ENCODE data around the gene TIAM2. TPM values are rescaled to one million over a fixed set of nuclear protein-coding genes. Genes with fewer than 3 reads are reported as not detected.

The TIAM2 gene
- total RNA-seq, 2 donors from 2014 or later = 2.5 to 12.5 TPM

GRCh38 chr6:155246825-155247224, 251.7 kb downstream of the TIAM2 start:
- no peak for DNase-seq (ENCODE audit: low spot score in 2 of 2)
- Mint-ChIP-seq H3K36me3 (peaks cover 0 to 23% of the 10 kb centered on the region in 2 donors), H3K27ac (no peak overlapping the region), H3K9me3 (no peaks in the 10 kb centered on the region)
- no peak for ATAC-seq

- Mint-ChIP-seq H3K9me3 (no peaks in the 10 kb centered on the region), H3K36me3 (peaks cover 0 to 23% of the 10 kb centered on the region in 2 donors), H3K27ac (no peak overlapping the region)
- no peak for DNase-seq (ENCODE audit: low spot score in 2 of 2)
- no peak for ATAC-seq
Observed at GRCh38 chr6:155247618-155248007, 252.5 kb downstream of the TIAM2 start.

GRCh38 chr6:155248008-155249001, 253.2 kb downstream of the TIAM2 start:
- Mint-ChIP-seq H3K36me3 (peaks cover 0 to 23% of the 10 kb centered on the region in 2 donors), H3K27ac (no peak overlapping the region)

GRCh38 chr6:155250701-155251381, 255.7 kb downstream of the TIAM2 start:
- no peaks in the 10 kb centered on the region for H3K9me3 Mint-ChIP-seq
- H3K36me3 Mint-ChIP-seq = peaks cover 4 to 20% of the 10 kb centered on the region in 2 donors
- peak overlapping the region in 1 of 2 donors; percentile 69 for H3K27ac Mint-ChIP-seq
- DNase-seq (ENCODE audit: low spot score in 2 of 2) = no peak
- no peak for ATAC-seq

More at GRCh38 chr6:155248008-155249001, 253.2 kb downstream of the TIAM2 start:
- H3K9me3 Mint-ChIP-seq = no peaks in the 10 kb centered on the region
- DNase-seq (ENCODE audit: low spot score in 2 of 2) (peak in 1 of 2 donors; percentile 13), ATAC-seq (peak; percentile 37 to 38)

- ATAC-seq (no peak), DNase-seq (ENCODE audit: low spot score in 2 of 2) (no peak)
- Mint-ChIP-seq H3K27ac (no peak overlapping the region), H3K9me3 (no peaks in the 10 kb centered on the region), H3K36me3 (peaks cover 4 to 15% of the 10 kb centered on the region in 2 donors)
Observed at GRCh38 chr6:155252581-155252980, 257.5 kb downstream of the TIAM2 start.

- ATAC-seq = no peak
- H3K36me3 Mint-ChIP-seq = peaks cover 4 to 13% of the 10 kb centered on the region in 2 donors
- DNase-seq (ENCODE audit: low spot score in 2 of 2) = no peak
- H3K27ac Mint-ChIP-seq = peak overlapping the region; percentile 11 to 48
- no peaks in the 10 kb centered on the region for H3K9me3 Mint-ChIP-seq
Observed at GRCh38 chr6:155253337-155253736, 258.2 kb downstream of the TIAM2 start.

GRCh38 chr6:155254139-155254538, 259.0 kb downstream of the TIAM2 start:
- Mint-ChIP-seq H3K27ac (peak overlapping the region in 1 of 2 donors; percentile 11), H3K36me3 (peaks cover 4 to 10% of the 10 kb centered on the region in 2 donors), H3K9me3 (no peaks in the 10 kb centered on the region)
- DNase-seq (ENCODE audit: low spot score in 2 of 2) (no peak), ATAC-seq (no peak)

GRCh38 chr6:155256122-155256795, 261.1 kb downstream of the TIAM2 start:
- H3K27ac Mint-ChIP-seq = peak overlapping the region in 1 of 2 donors; percentile 55
- H3K36me3 Mint-ChIP-seq = peaks cover 4 to 6% of the 10 kb centered on the region in 2 donors
- no peak for ATAC-seq
- DNase-seq (ENCODE audit: low spot score in 2 of 2) = no peak
- H3K9me3 Mint-ChIP-seq = no peaks in the 10 kb centered on the region

- H3K36me3 Mint-ChIP-seq = peaks cover 4 to 6% of the 10 kb centered on the region in 2 donors
- H3K9me3 Mint-ChIP-seq = no peaks in the 10 kb centered on the region
- ATAC-seq (no peak), DNase-seq (ENCODE audit: low spot score in 2 of 2) (no peak)
- H3K27ac Mint-ChIP-seq = no peak overlapping the region
Observed at GRCh38 chr6:155257796-155258195, 262.7 kb downstream of the TIAM2 start.

- DNase-seq (ENCODE audit: low spot score in 2 of 2) (no peak), ATAC-seq (no peak)
- Mint-ChIP-seq H3K36me3 (peaks cover 4 to 6% of the 10 kb centered on the region in 2 donors), H3K27ac (no peak overlapping the region), H3K9me3 (no peaks in the 10 kb centered on the region)
Observed at GRCh38 chr6:155259204-155259603, 264.1 kb downstream of the TIAM2 start.

GRCh38 chr6:155259897-155260296, 264.8 kb downstream of the TIAM2 start:
- Mint-ChIP-seq H3K36me3 (peaks cover 6 to 8% of the 10 kb centered on the region in 2 donors), H3K27ac (no peak overlapping the region), H3K9me3 (no peaks in the 10 kb centered on the region)
- ATAC-seq (no peak), DNase-seq (ENCODE audit: low spot score in 2 of 2) (no peak)

- peaks cover 0 to 4% of the 10 kb centered on the region in 2 donors for H3K36me3 Mint-ChIP-seq
- no peak for ATAC-seq
- no peak for DNase-seq (ENCODE audit: low spot score in 2 of 2)
- no peaks in the 10 kb centered on the region for H3K9me3 Mint-ChIP-seq
- peak overlapping the region; percentile 74 to 84 for H3K27ac Mint-ChIP-seq
Observed at GRCh38 chr6:155260686-155261085, 265.6 kb downstream of the TIAM2 start.

- no peak for ATAC-seq
- Mint-ChIP-seq H3K9me3 (no peaks in the 10 kb centered on the region), H3K27ac (peak overlapping the region; percentile 74 to 79), H3K36me3 (peaks cover 0 to 4% of the 10 kb centered on the region in 2 donors)
- no peak for DNase-seq (ENCODE audit: low spot score in 2 of 2)
Observed at GRCh38 chr6:155261111-155261900, 266.2 kb downstream of the TIAM2 start.

GRCh38 chr6:155262655-155263054, 267.5 kb downstream of the TIAM2 start:
- Mint-ChIP-seq H3K36me3 (peaks cover 0 to 4% of the 10 kb centered on the region in 2 donors), H3K27ac (peak overlapping the region in 1 of 2 donors; percentile 79), H3K9me3 (no peaks in the 10 kb centered on the region)
- DNase-seq (ENCODE audit: low spot score in 2 of 2) = no peak
- no peak for ATAC-seq

GRCh38 chr6:155263373-155264063, 268.4 kb downstream of the TIAM2 start, which contains the start of gene CLDN20:
TSS of gene CLDN20 (plus strand) at chr6:155264013. CDS start at chr6:155275720, 11,707 bp downstream.
- ATAC-seq (no peak), DNase-seq (ENCODE audit: low spot score in 2 of 2) (no peak)
- Mint-ChIP-seq H3K27ac (peak within 1 kb of the TSS in 1 of 2 donors; percentile 13), H3K9me3 (no peaks in the 10 kb centered on the region), H3K36me3 (peaks cover 0 to 4% of the 10 kb centered on the region in 2 donors)

Measured in activated naive CD4-positive, alpha-beta T cell treated with anti-CD3 and anti-CD28 coated beads, Interleukin-2, amount 50 U/mL, for 72 hours (primary cell).